Esophagus muscularis mucosa (tissue), 4 donors: ENCODE results near the gene BARX1. TPM values are rescaled to one million over a fixed set of nuclear protein-coding genes. Genes with fewer than 3 reads are reported as not detected.
A peak's percentile ranks its signal among the peaks of the same experiment; 100 is the strongest.

ENCODE experiments used
- DNase-seq: peaks from one replicate; pipeline ENCODE4 v3.0.0-alpha.2; 2017; ENCODE audit errors: extremely low spot score
- H3K27ac ChIP-seq, 4 donors: fragments of 200-600 bp; sonication (generic); replicated peaks in 1 of 4; 1 replicate in 3 of 4; 2 replicates in 1 of 4; pipeline ENCODE4 v1.5.1; 2016 to 2019; ENCODE audit warnings: mild to moderate bottlenecking in 1 of 4
- H3K27me3 ChIP-seq, 4 donors: fragments of 200-600 bp; sonication (generic); one replicate each; pipeline versions ENCODE4 v1.5.1 to v1.6.0; 2016 to 2019
- H3K36me3 ChIP-seq, 4 donors: fragments of 200-600 bp; sonication (generic); one replicate each; pipeline ENCODE4 v1.5.1; 2016 to 2019
- H3K4me1 ChIP-seq, 4 donors: fragments of 200-600 bp; sonication (generic); one replicate each; pipeline ENCODE4 v1.5.1; 2016 to 2019
- H3K4me3 ChIP-seq, 4 donors: fragments of 200-600 bp; sonication (generic); 1 replicate in 2 of 4; 2 replicates in 2 of 4; pipeline ENCODE4 v1.5.1; 2016 to 2019; ENCODE audit warnings: mild to moderate bottlenecking in 4 of 4, moderate library complexity in 1 of 4
- H3K9me3 ChIP-seq, 4 donors: fragments of 200-600 bp; sonication (generic); 1 replicate in 3 of 4; 2 replicates in 1 of 4; pipeline ENCODE4 v1.5.1; 2016 to 2019
- CTCF ChIP-seq, 3 experiments: fragments of 200-600 bp in 2 of 3; fragments of 450-650 bp in 1 of 3; sonication (generic) in 2 of 3; IDR thresholded peaks; one replicate each; pipeline ENCODE4 v1.5.1; 2017 to 2019; ENCODE audit warnings: antibody characterized with exemption in 3 of 3, mild to moderate bottlenecking in 2 of 3, moderate library complexity in 1 of 3
- EP300 ChIP-seq: sonication (generic); formaldehyde crosslinking; IDR thresholded peaks from one replicate; pipeline ENCODE4 v1.6.1; 2017; ENCODE audit warnings: antibody characterized with exemption
- POLR2A ChIP-seq: fragments of 450-650 bp; IDR thresholded peaks from one replicate; pipeline ENCODE4 v1.6.1; 2017; ENCODE audit warnings: antibody characterized with exemption, moderate library complexity, mild to moderate bottlenecking, low read depth
- POLR2AphosphoS5 ChIP-seq, 2 donors: sonication (generic); formaldehyde crosslinking; IDR thresholded peaks; one replicate each; pipeline ENCODE4 v1.6.1; 2017; ENCODE audit warnings: antibody characterized with exemption in 2 of 2
- WGBS: methylation state at CpG from one replicate; pipeline ENCODE4 v1.1.5; 2018; 5-methylcytosine and 5-hydroxymethylcytosine counted together
- intact Hi-C: fragments of 100-400 bp; cut with DNase I; formaldehyde crosslinking; loops from one replicate; pipeline ENCODE4 v1.15.1; 2023
- total RNA-seq, 4 donors: library from RNA; depleted of rRNA; stranded (reverse); fragments of >200 nt; gene quantifications; one replicate each; pipeline versions ENCODE4 v1.1.0 to v1.2.1, GENCODE V29; 2016

Gene BARX1
- total RNA-seq, 4 donors from 2014 or later, result 0.42 TPM; not detected in 3

DNA sequence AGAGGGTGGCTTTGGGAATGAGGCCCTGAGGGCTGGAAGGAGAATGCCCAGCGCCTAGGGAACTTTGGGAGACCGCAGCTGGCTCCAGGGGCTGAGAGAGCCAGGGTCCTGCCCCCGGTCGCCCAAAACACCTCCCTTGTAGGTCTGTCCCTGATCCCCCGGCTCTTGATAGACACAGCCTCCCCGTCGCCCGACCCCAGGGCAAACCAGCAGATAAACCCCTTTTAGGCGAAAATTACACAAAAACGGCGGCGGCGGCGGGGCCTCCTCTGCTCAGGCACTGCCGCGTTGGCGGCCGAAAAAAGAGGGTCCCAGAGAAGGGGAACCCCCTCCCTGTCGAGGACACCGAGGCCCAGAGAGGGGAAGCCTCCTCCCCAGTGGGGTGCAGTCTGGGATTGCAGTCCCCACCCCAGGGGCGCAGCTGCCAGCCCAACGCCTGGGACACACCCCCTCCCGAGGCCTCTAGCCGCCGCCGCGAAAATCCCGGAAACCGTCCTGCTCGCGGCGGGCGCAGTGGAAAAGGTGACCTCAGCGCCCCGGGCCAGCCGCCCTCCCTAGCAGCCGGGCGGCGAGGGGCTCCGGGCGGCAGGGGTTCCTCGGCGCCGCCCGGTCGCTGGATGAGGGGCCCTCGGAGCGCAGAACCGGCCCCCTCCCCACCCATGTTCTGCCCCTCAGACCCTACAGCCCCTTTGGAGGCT lies 3.1 kb upstream of the BARX1 start:
- peaks cover 48 to 67% (median 63%) of the 10 kb centered on the region in 4 donors for H3K4me1 ChIP-seq
- no peaks in the 10 kb centered on the region for H3K36me3 ChIP-seq
- WGBS, result 43% methylated on average over 4 of the region's 49 CpGs
- H3K4me3 ChIP-seq, result peak overlapping the region; percentile 2 to 38 (median 30)
- TF ChIP-seq POLR2AphosphoS5 (IDR thresholded peaks at IDR 0.05), result no peak
- no peak for TF ChIP-seq POLR2A
- TF ChIP-seq CTCF (IDR thresholded peaks at IDR 0.05), result no peak
- no peak for TF ChIP-seq EP300
- intact Hi-C loops, result no loop called here
- H3K9me3 ChIP-seq, result no peaks in the 10 kb centered on the region
- peaks cover 22 to 85% (median 75%) of the 10 kb centered on the region in 4 donors for H3K27me3 ChIP-seq
- DNase-seq, result no peak
- H3K27ac ChIP-seq, result no peak overlapping the region

- WGBS, result 45% methylated on average over 12 of the region's 12 CpGs
- Histone ChIP-seq H3K36me3 (no peaks in the 10 kb centered on the region), H3K27me3 (peaks cover 34 to 98% (median 94%) of the 10 kb centered on the region in 4 donors), H3K4me3 (peak overlapping the region; percentile 39 to 53 (median 42)), H3K4me1 (peaks cover 60 to 79% (median 76%) of the 10 kb centered on the region in 4 donors), H3K27ac (no peak overlapping the region), H3K9me3 (no peaks in the 10 kb centered on the region)
- DNase-seq, result no peak
- no peak for TF ChIP-seq CTCF (IDR thresholded peaks at IDR 0.05)
- TF ChIP-seq POLR2A, result no peak
- no peak for TF ChIP-seq POLR2AphosphoS5 (IDR thresholded peaks at IDR 0.05)
- no peak for TF ChIP-seq EP300
- intact Hi-C loops, result no loop called here
Observed at GRCh38 chr9:93955981-93956784, 1.0 kb upstream of the BARX1 start.

- WGBS, result 4% methylated on average over 14 of the region's 67 CpGs
- Histone ChIP-seq H3K4me1 (peaks cover 55 to 77% (median 72%) of the 10 kb centered on the region in 4 donors), H3K9me3 (peaks cover 0 to 8% (median 0%) of the 10 kb centered on the region in 4 donors), H3K4me3 (peak overlapping the region; percentile 29 to 47 (median 40)), H3K27ac (no peak overlapping the region), H3K36me3 (no peaks in the 10 kb centered on the region), H3K27me3 (peaks cover 34 to 98% (median 93%) of the 10 kb centered on the region in 4 donors)
- intact Hi-C loops, result no loop called here
- no peak for TF ChIP-seq EP300
- no peak for TF ChIP-seq POLR2AphosphoS5 (IDR thresholded peaks at IDR 0.05)
- TF ChIP-seq POLR2A, result no peak
- TF ChIP-seq CTCF (IDR thresholded peaks at IDR 0.05), result no peak
- no peak for DNase-seq
Observed at GRCh38 chr9:93954434-93955061, 607 bp downstream of the BARX1 start.

GRCh38 chr9:93953496-93954433 lies 1.4 kb downstream of the BARX1 start:
- peak overlapping the region in 3 of 4 donors; percentile 21 to 42 (median 25) for H3K4me3 ChIP-seq
- no peak for DNase-seq
- H3K4me1 ChIP-seq, result peaks cover 48 to 74% (median 71%) of the 10 kb centered on the region in 4 donors
- intact Hi-C loops, result no loop called here
- WGBS, result 37% methylated on average over 41 of the region's 49 CpGs
- peaks cover 34 to 98% (median 93%) of the 10 kb centered on the region in 4 donors for H3K27me3 ChIP-seq
- TF ChIP-seq CTCF (IDR thresholded peaks at IDR 0.05) (no peak), POLR2AphosphoS5 (IDR thresholded peaks at IDR 0.05) (no peak), EP300 (no peak), POLR2A (no peak)
- no peaks in the 10 kb centered on the region for H3K36me3 ChIP-seq
- peaks cover 0 to 9% (median 0%) of the 10 kb centered on the region in 4 donors for H3K9me3 ChIP-seq
- H3K27ac ChIP-seq, result no peak overlapping the region
